Ishikawa (cell line): ENCODE measurements around the gene ERCC6L.
A peak's percentile ranks its signal among the peaks of the same experiment; 100 is the strongest.

Experiments used
- CEBPB ChIP-seq: IDR thresholded peaks from 2 replicates; pipeline ENCODE4 v1.6.1; 2012
- CREB1 ChIP-seq: IDR thresholded peaks from 2 replicates; pipeline ENCODE4 v1.6.1; 2012; ENCODE audit warnings: low read depth
- EGR1 ChIP-seq: IDR thresholded peaks from 2 replicates; pipeline ENCODE4 v1.6.1; 2012
- EP300 ChIP-seq: IDR thresholded peaks from 2 replicates; pipeline ENCODE4 v1.6.1; 2012; ENCODE audit warnings: borderline replicate concordance
- FOXM1 ChIP-seq: IDR thresholded peaks from 2 replicates; pipeline ENCODE4 v1.6.1; 2012; ENCODE audit warnings: low read depth, borderline replicate concordance
- NFIC ChIP-seq: IDR thresholded peaks from 2 replicates; pipeline ENCODE4 v1.6.1; 2012
- RAD21 ChIP-seq: IDR thresholded peaks from 2 replicates; pipeline ENCODE4 v1.6.1; 2012; ENCODE audit warnings: low read depth
- TAF1 ChIP-seq: IDR thresholded peaks from 2 replicates; pipeline ENCODE4 v1.6.1; 2012; ENCODE audit warnings: low read depth, mild to moderate bottlenecking
- TCF12 ChIP-seq: IDR thresholded peaks from 2 replicates; pipeline ENCODE4 v1.6.1; 2012; ENCODE audit warnings: low read depth
- TEAD4 ChIP-seq: IDR thresholded peaks from 2 replicates; pipeline ENCODE4 v1.6.1; 2012
- YY1 ChIP-seq: IDR thresholded peaks from 2 replicates; pipeline ENCODE4 v1.6.1; 2012; ENCODE audit warnings: low read depth
- ZBTB7A ChIP-seq: IDR thresholded peaks from 2 replicates; pipeline ENCODE4 v1.6.1; 2012; ENCODE audit warnings: low read depth
- TF ChIP-seq, protein P1 (sequence below): IDR thresholded peaks from 2 replicates; pipeline ENCODE4 v1.6.1; 2012; ENCODE audit warnings: low read depth, mild to moderate bottlenecking
- TF ChIP-seq, protein P2 (sequence below): IDR thresholded peaks from 2 replicates; pipeline ENCODE4 v1.6.1; 2012
- TF ChIP-seq, protein P3 (sequence below): IDR thresholded peaks from 2 replicates; pipeline ENCODE4 v1.6.1; 2012

Gene ERCC6L

DNA sequence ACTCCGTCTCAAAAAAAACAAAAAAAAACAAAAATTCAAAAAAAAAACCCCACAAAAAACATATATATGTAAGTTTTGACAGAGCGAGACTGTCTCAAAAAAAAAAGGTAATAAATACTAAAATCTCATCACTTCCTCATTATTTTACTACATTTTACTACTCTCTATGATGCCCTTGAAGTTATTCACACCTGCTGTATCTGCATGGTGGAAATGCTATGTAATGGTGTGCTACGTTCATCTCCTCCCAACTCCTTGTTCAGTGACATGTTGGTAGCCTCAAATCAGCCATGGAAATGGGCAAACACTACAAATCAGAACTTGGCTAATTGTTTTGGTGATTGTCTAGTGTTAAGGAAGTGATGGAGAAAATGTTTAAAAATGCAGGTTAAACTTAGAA lies 26.4 kb upstream of the ERCC6L start:
- TF ChIP-seq EGR1: no peak
- no peak for TF ChIP-seq RAD21
- TF ChIP-seq TCF12: no peak
- TF ChIP-seq, protein P1, sequence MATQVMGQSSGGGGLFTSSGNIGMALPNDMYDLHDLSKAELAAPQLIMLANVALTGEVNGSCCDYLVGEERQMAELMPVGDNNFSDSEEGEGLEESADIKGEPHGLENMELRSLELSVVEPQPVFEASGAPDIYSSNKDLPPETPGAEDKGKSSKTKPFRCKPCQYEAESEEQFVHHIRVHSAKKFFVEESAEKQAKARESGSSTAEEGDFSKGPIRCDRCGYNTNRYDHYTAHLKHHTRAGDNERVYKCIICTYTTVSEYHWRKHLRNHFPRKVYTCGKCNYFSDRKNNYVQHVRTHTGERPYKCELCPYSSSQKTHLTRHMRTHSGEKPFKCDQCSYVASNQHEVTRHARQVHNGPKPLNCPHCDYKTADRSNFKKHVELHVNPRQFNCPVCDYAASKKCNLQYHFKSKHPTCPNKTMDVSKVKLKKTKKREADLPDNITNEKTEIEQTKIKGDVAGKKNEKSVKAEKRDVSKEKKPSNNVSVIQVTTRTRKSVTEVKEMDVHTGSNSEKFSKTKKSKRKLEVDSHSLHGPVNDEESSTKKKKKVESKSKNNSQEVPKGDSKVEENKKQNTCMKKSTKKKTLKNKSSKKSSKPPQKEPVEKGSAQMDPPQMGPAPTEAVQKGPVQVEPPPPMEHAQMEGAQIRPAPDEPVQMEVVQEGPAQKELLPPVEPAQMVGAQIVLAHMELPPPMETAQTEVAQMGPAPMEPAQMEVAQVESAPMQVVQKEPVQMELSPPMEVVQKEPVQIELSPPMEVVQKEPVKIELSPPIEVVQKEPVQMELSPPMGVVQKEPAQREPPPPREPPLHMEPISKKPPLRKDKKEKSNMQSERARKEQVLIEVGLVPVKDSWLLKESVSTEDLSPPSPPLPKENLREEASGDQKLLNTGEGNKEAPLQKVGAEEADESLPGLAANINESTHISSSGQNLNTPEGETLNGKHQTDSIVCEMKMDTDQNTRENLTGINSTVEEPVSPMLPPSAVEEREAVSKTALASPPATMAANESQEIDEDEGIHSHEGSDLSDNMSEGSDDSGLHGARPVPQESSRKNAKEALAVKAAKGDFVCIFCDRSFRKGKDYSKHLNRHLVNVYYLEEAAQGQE: no peak
- no peak for TF ChIP-seq YY1
- no peak for TF ChIP-seq CEBPB
- TF ChIP-seq, protein P2, sequence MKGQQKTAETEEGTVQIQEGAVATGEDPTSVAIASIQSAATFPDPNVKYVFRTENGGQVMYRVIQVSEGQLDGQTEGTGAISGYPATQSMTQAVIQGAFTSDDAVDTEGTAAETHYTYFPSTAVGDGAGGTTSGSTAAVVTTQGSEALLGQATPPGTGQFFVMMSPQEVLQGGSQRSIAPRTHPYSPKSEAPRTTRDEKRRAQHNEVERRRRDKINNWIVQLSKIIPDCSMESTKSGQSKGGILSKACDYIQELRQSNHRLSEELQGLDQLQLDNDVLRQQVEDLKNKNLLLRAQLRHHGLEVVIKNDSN: no peak
- no peak for TF ChIP-seq CREB1

DNA sequence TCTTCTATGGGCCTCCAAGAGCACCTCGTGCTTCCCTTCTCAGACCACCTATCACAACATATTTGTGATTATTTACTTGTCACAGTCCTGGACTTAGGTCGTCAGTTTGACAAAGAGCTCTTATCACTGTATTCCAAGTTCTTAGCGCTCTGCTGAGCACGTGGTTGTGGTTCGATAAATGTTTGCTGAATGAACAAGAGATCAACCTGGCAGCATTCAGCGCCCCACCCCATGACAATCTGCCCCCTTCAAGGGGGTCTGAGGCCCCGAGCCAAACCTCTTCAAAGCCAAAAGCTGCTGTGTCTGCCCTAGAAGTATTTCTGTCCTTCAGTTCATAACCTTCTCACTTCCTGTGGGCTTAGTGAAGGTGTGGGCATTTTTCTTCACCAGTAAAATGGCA lies 23.2 kb upstream of the ERCC6L start:
- TF ChIP-seq, protein P1: no peak
- no peak for TF ChIP-seq YY1
- no peak for TF ChIP-seq TAF1
- TF ChIP-seq, protein P2: no peak

DNA sequence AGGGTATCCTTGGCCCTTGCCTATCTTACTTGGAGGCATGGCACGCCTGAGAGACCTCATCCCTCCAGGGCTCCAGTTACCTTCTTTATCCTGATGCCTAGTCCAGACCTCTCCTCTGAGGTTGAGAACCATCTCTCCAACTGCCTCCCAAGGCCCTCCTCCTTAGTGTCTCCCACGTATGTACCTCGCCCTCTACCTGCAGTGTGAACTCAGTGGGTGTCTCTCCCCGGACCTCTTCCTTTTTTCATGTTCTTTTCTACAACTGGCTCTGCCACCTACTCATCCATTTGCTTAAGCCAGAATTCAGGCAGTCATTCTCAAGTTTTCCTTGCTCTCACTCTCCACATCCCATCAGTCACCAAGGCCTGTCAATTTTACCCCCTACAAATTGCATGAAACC lies 21.6 kb upstream of the ERCC6L start:
- TF ChIP-seq CEBPB (no peak), FOXM1 (no peak), TAF1 (no peak), YY1 (no peak), TEAD4 (no peak), RAD21 (no peak), NFIC (no peak), EGR1 (no peak), TCF12 (no peak), EP300 (no peak), ZBTB7A (no peak), CREB1 (no peak)
- TF ChIP-seq, protein P3, sequence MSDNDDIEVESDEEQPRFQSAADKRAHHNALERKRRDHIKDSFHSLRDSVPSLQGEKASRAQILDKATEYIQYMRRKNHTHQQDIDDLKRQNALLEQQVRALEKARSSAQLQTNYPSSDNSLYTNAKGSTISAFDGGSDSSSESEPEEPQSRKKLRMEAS: no peak
- TF ChIP-seq, protein P1: no peak
- TF ChIP-seq, protein P2: no peak

DNA sequence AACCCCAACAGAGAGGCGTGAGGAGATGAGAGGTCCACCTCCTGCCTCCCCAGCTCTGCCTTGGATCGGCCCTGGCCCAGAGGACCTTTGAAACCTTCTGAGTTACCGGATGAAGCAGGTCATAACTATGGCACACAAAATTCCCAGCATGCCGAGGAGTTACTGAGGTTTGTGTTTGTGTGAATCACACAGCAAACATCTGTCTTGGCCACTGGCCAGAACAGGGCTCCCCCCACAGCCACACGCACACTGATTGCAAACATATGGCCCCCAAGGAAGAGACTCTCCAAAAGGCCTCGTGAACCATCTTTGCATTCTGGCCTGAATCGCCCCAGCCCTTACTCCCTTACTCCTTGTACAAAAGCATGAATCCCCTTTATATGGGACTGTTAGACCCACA lies 19.3 kb upstream of the ERCC6L start:
- TF ChIP-seq NFIC: peak; percentile 36; the same call in 1 of the 2 replicates
- TF ChIP-seq TCF12: no peak

DNA sequence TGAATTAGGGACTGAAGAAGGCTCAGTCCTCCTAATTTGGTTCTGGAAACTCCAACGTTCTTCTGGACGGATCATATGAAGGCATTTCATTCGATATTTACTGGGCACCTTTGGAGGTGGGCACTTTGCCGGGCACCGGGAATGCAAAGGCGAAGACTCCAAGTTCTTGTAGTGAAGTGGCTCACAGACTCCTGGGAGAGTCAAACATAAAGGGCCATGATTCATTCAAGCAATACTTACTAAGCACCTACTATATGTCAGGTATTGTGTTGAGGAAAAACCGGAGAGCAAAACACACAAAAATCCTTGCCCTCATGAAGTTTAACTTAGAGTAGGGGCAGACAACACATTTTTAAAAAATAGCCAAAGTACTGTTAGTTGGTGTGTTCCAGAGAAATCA lies 17.0 kb upstream of the ERCC6L start:
- TF ChIP-seq, protein P3: no peak
- TF ChIP-seq EP300 (no peak), ZBTB7A (no peak), TAF1 (no peak), NFIC (no peak), FOXM1 (no peak), RAD21 (no peak)
- TF ChIP-seq, protein P1: no peak
- TF ChIP-seq, protein P2: no peak
